HG03378 (cell line): Measurements from ENCODE around the gene COMMD8.
"Not testable (repeated sequence)": the region's sequence is repeated elsewhere in the genome, so short reads cannot be mapped to it uniquely, and the experiment has no call there.

ENCODE experiments used
- ATAC-seq: cut with Tn5 transposase; IDR thresholded peaks from one replicate; pipeline ENCODE4 v1.9.1; 2021; ENCODE audit warnings: mild to moderate bottlenecking, moderate library complexity; ENCODE audit not compliant: unreplicated experiment

The COMMD8 gene

DNA sequence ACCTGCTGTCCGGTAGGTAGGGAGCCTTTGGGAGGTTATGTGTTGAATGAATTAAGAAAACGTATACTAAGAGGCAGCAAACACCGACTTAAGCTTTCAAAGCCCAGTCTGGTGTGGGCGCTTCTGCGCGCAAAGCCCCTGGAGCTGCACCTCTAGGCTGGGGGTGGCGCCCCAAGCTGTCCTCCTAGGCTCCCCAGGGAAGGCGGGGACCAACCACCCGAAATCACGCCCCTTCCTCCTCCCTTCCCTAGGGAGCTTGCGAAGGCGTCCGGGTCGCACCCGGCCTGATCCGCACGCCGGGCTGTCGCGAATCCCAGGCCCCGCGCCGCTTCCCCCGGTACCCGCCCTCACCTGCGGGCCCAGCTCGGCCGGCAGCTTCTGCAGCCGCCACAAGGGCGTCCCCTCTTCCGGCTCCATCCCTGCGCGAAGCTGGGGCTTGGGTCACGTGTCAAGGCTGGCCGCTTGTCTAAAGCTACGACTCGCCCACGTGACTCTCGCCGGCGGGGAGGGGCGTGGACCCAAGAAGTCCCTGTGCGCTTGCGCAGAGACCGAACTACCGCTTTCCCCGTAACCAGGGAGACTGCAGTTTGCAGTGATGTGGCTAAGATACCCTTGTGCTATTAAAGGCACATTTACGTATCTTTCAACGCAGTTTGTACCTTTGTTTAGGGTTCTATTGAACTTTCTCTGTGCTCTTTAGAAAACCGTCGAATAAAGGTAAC is at the start of gene COMMD8:
Gene COMMD8, minus strand, starts transcription at position 468 of the 722 bp plus-strand sequence. Its CDS starts 51 bp downstream, at position 417.
- ATAC-seq, result peak; percentile 88

GRCh38 chr4:47510506-47511143 is 47.1 kb upstream of the COMMD8 start:
- ATAC-seq, result peak; percentile 99

GRCh38 chr4:47505666-47506065 is 42.2 kb upstream of the COMMD8 start:
- ATAC-seq, result no peak

DNA sequence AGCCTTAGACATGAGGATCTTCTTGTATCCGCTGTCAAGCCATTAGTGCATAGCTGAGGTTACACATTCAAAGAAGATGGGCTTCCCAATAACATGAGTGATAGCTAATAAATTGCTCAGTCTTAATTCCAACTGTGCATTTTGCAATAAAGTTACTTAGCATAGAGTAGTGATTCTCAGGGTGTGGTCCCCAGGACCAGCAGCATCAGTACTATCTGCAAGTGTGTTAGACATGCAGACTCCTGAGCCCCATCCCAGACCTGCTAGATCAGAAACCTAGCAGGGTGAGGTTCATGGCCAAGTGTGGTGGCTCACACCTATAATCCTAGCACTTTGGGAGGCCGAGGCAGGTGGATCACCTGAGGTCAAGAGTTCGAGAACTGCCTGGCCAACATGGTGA is 41.6 kb upstream of the COMMD8 start:
- no peak for ATAC-seq

- no peak for ATAC-seq
Observed at GRCh38 chr4:47500776-47501175, 37.3 kb upstream of the COMMD8 start.

GRCh38 chr4:47499700-47500099 is 36.2 kb upstream of the COMMD8 start:
- ATAC-seq, result no peak

DNA sequence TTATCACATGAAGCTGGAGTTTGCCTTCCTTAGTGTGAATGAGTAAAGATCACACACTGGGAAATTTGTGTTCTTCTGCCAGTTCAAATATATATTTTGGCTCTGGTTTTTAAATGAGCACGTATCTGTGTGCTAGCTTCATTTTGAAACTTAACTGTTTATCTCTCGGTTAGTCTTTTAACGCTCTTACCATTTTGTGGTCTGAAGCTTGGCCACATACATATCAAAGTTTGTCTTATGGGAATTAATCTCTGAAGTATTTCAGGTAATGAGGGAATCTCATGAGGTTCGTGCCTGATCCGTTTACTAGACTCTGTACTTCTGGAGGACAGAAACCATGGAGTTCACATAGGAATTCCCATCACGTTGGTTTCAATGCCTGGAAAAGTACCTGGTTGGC is 35.4 kb upstream of the COMMD8 start:
- ATAC-seq, result peak; percentile 66

DNA sequence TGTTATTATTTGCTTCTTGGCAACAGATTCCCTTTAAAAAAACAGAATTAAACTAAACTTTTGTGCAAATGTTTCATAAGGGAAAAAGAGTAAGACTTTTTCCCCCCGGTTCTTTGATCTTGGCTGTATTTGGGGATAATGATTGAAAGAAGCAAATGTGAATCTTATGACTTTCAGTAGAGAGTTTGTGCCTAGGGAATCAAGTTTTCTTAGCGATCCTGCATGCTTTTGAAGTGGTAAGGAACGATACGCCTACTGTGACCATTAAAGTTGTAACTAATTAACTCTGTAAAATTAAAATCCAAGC is 30.6 kb upstream of the COMMD8 start:
- ATAC-seq, result no peak

- ATAC-seq, result peak; percentile 52
Observed at GRCh38 chr4:47493238-47494123, 30.0 kb upstream of the COMMD8 start.

GRCh38 chr4:47490550-47490949 is 27.0 kb upstream of the COMMD8 start:
- ATAC-seq, result peak; percentile 81

DNA sequence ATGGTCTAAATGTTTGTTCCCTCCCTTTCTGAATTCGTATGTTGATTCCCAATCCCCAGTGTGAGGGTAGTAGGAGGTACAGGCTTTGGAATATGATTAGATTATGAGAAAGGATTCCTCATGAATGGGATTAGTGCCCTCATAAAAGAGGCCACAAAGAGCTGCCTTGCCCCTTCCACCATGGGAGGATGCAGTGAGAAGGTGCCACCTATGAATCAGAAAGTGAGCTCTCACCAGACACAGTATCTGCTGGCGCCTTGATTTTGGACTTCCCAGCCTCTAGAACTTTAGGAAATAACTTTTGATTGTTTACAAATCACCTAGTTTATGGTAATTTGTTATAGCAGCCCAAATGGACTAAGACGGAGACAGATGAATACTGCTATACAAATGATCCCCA is 25.2 kb upstream of the COMMD8 start:
- ATAC-seq, result no peak

- ATAC-seq, result not testable (repeated sequence)
Observed at GRCh38 chr4:47486727-47487126, 23.2 kb upstream of the COMMD8 start.

DNA sequence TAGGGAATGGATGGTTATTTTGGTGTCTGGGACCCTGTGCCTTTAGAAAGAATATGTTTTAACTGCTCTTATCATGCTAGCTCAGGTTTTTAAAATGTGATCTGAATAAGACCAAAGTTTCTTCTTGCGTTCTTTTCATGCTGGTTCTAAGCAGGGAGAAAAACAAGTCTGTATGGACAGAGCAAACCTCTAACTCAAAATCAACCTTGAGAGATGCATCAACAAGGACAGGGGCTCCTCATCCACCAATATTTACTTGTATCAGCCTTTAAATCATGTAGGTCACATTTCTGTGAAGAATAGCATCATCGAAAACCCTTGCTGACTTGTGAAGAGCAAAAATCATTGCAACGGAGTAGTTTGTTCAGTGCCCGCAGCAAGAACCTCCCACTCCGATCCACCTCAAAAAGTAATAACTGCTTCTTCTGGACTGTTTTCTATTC is 22.8 kb upstream of the COMMD8 start:
- ATAC-seq, result no peak

GRCh38 chr4:47485768-47486167 is 22.3 kb upstream of the COMMD8 start:
- no peak for ATAC-seq

DNA sequence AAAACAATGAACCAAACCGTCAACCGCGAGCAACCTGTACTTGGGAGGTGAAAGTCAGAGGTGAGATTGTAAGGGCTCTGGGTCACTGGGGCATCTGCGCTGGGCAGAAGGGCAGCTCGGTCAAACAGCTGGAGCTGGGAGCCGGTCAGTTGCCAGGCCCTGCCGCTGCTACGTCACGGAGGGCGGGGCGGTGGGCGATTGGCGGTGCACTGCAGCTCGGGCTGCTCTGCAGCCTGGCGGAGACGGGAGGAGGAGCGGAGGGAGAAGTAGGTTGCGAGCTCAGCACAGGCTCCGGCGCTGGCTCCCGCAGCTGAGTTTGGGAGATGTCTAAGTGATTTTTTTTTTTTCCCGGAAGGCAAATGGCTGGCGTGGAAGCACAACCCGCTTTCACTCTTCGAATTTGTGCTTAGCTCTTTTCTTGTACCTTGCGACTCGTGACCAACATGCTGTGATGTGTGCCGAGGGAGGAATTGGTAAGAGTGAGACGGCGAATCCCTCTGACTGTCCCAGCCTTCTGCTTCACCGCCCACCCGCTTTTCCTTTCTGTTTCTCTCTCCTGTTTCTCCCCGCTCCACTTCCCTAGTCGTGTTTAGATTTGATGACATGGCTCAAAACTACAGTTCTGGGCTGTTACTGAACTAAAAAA is 21.7 kb upstream of the COMMD8 start, which contains the start of gene ATP10D:
Gene ATP10D, plus strand, starts transcription at position 229 of the 646 bp plus-strand sequence. CDS start 27,266 bp downstream, outside the sequence.
- peak; percentile 90 for ATAC-seq

- no peak for ATAC-seq
Observed at GRCh38 chr4:47484168-47484567, 20.7 kb upstream of the COMMD8 start.

- ATAC-seq, result no peak
Observed at GRCh38 chr4:47483745-47484144, 20.2 kb upstream of the COMMD8 start.

DNA sequence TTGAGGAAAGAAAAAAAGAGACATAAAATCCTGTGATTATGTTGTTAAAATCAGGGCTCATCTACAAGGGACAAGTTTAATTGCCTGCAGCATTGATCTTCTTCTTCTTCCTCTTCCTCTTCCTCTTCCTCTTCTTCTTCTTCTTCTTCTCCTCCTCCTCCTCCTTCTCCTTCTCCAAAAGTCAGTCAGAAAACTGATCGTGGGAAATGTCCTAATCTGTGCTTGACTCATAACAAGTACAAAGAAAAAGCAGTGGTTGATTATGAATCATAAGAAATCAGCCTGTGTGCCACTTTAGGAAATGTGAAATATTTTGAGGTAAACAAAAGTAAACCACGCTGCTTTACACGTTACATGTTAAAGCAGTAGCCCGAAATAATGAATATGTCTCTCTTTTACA is 18.8 kb upstream of the COMMD8 start:
- ATAC-seq, result no peak

DNA sequence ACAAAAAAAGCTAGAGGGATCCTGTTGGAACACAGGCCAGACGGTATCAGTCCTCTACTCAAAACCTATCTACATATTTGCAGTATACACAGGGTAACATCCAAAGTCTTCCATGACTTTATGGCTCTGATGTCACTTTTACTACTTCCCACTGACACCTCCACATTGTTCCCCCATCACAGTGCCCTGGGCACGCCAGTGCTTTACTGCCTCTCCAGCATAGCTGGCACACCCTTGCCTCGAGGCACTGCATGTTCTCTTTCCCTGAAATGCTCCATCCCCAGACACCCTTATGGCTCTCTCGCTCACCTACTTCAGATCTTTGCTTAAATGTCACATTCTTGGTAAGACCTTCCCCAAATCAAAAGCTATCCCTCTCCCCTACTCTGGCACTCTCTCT is 15.3 kb upstream of the COMMD8 start:
- ATAC-seq, result no peak

- ATAC-seq, result no peak
Observed at GRCh38 chr4:47475411-47475810, 11.9 kb upstream of the COMMD8 start.

DNA sequence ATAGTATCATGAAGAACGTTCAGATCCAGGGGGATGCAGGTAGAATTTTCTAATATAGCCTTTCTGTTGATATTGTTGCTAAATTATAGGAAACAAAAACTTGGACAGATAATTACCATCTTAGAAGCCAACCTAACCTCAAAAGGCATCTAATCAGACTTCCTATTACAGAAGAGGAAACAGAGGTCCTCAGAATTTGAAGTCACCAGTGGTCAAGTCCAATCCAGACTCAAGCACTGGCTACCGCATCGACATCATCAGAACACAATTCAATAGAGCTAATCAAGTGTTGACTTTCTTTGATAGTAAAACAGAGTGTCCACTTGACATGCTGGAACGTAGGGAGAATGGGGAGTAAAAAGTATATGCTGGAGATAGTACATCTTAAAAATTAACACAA is 11.3 kb upstream of the COMMD8 start:
- no peak for ATAC-seq
